ENCODE measurements around the gene RAB3C. TPM values are rescaled to one million over a fixed set of nuclear protein-coding genes. Genes with fewer than 3 reads are reported as not detected.
"Not testable (repeated sequence)": the region's sequence is repeated elsewhere in the genome, so short reads cannot be mapped to it uniquely, and the experiment has no call there.

RAB3C gene
- not detected in 2 replicates for total RNA-seq (2014; rRNA removed; shearing (Covaris generic); ENCODE audit: low replicate concordance)

GRCh38 chr5:58582803-58583491 lies at the start of gene RAB3C:
Gene RAB3C, plus strand, starts transcription at chr5:58583075. Its CDS starts 134 bp downstream, at chr5:58583209.
- in situ Hi-C loops (cut with HindIII; ENCODE audit: low pct_unique_long_range_greater_than_20kb, low sequenced_read_pairs): no loop called here

GRCh38 chr5:58541935-58542334 lies 40.9 kb upstream of the RAB3C start:
- DNase-seq (ENCODE audit: low read depth); in situ Hi-C loops (cut with HindIII; ENCODE audit: low pct_unique_long_range_greater_than_20kb, low sequenced_read_pairs): not testable (repeated sequence)

More at GRCh38 chr5:58582803-58583491, at the start of gene RAB3C:
- DNase-seq (ENCODE audit: low read depth): peak; percentile 86

- in situ Hi-C loops (cut with HindIII; ENCODE audit: low pct_unique_long_range_greater_than_20kb, low sequenced_read_pairs): no loop called here
- DNase-seq (ENCODE audit: low read depth): no peak
Observed at GRCh38 chr5:58542709-58543108, 40.2 kb upstream of the RAB3C start.

- in situ Hi-C loops (cut with HindIII; ENCODE audit: low pct_unique_long_range_greater_than_20kb, low sequenced_read_pairs): no loop called here
Observed at GRCh38 chr5:58543723-58544122, 39.2 kb upstream of the RAB3C start.

GRCh38 chr5:58544195-58544594 lies 38.7 kb upstream of the RAB3C start:
- in situ Hi-C loops (cut with HindIII; ENCODE audit: low pct_unique_long_range_greater_than_20kb, low sequenced_read_pairs): no loop called here
- DNase-seq (ENCODE audit: low read depth): no peak

More at GRCh38 chr5:58543723-58544122, 39.2 kb upstream of the RAB3C start:
- peak; percentile 46 for DNase-seq (ENCODE audit: low read depth)

GRCh38 chr5:58544926-58545325 lies 37.9 kb upstream of the RAB3C start:
- no peak for DNase-seq (ENCODE audit: low read depth)
- in situ Hi-C loops (cut with HindIII; ENCODE audit: low pct_unique_long_range_greater_than_20kb, low sequenced_read_pairs): no loop called here

- in situ Hi-C loops (cut with HindIII; ENCODE audit: low pct_unique_long_range_greater_than_20kb, low sequenced_read_pairs): no loop called here
- no peak for DNase-seq (ENCODE audit: low read depth)
Observed at GRCh38 chr5:58545912-58546311, 37.0 kb upstream of the RAB3C start.

GRCh38 chr5:58548068-58548467 lies 34.8 kb upstream of the RAB3C start:
- in situ Hi-C loops (cut with HindIII; ENCODE audit: low pct_unique_long_range_greater_than_20kb, low sequenced_read_pairs): no loop called here
- DNase-seq (ENCODE audit: low read depth): no peak

GRCh38 chr5:58551492-58551891 lies 31.4 kb upstream of the RAB3C start:
- in situ Hi-C loops (cut with HindIII; ENCODE audit: low pct_unique_long_range_greater_than_20kb, low sequenced_read_pairs): no loop called here
- DNase-seq (ENCODE audit: low read depth): no peak

GRCh38 chr5:58557665-58558338 lies 25.1 kb upstream of the RAB3C start:
- DNase-seq (ENCODE audit: low read depth); in situ Hi-C loops (cut with HindIII; ENCODE audit: low pct_unique_long_range_greater_than_20kb, low sequenced_read_pairs): not testable (repeated sequence)

GRCh38 chr5:58563016-58563700 lies 19.7 kb upstream of the RAB3C start:
- DNase-seq (ENCODE audit: low read depth); in situ Hi-C loops (cut with HindIII; ENCODE audit: low pct_unique_long_range_greater_than_20kb, low sequenced_read_pairs): not testable (repeated sequence)

GRCh38 chr5:58564043-58564832 lies 18.6 kb upstream of the RAB3C start:
- in situ Hi-C loops (cut with HindIII; ENCODE audit: low pct_unique_long_range_greater_than_20kb, low sequenced_read_pairs): not testable (repeated sequence)

GRCh38 chr5:58565033-58565432 lies 17.8 kb upstream of the RAB3C start:
- no peak for DNase-seq (ENCODE audit: low read depth)
- in situ Hi-C loops (cut with HindIII; ENCODE audit: low pct_unique_long_range_greater_than_20kb, low sequenced_read_pairs): no loop called here

More at GRCh38 chr5:58564043-58564832, 18.6 kb upstream of the RAB3C start:
- DNase-seq (ENCODE audit: low read depth): not testable (repeated sequence)

- in situ Hi-C loops (cut with HindIII; ENCODE audit: low pct_unique_long_range_greater_than_20kb, low sequenced_read_pairs): no loop called here
Observed at GRCh38 chr5:58571501-58571900, 11.4 kb upstream of the RAB3C start.

GRCh38 chr5:58572973-58573372 lies 9.9 kb upstream of the RAB3C start:
- DNase-seq (ENCODE audit: low read depth); in situ Hi-C loops (cut with HindIII; ENCODE audit: low pct_unique_long_range_greater_than_20kb, low sequenced_read_pairs): not testable (repeated sequence)

More at GRCh38 chr5:58571501-58571900, 11.4 kb upstream of the RAB3C start:
- DNase-seq (ENCODE audit: low read depth): peak; percentile 6

GRCh38 chr5:58579781-58580180 lies 3.1 kb upstream of the RAB3C start:
- no peak for DNase-seq (ENCODE audit: low read depth)
- in situ Hi-C loops (cut with HindIII; ENCODE audit: low pct_unique_long_range_greater_than_20kb, low sequenced_read_pairs): no loop called here

- DNase-seq (ENCODE audit: low read depth): no peak
- in situ Hi-C loops (cut with HindIII; ENCODE audit: low pct_unique_long_range_greater_than_20kb, low sequenced_read_pairs): no loop called here
Observed at GRCh38 chr5:58582019-58582802, 664 bp upstream of the RAB3C start.
